Measurements from ENCODE around the gene ZFP36L2. TPM values are rescaled to one million over a fixed set of nuclear protein-coding genes. Genes with fewer than 3 reads are reported as not detected.

The ZFP36L2 gene
- total and polyA plus RNA-seq, 9 of the 15 experiments (the other 6 are each of a cell fraction or from before 2014, with no cell fraction given) = 4.1 to 60.6 (median 20.3) TPM

DNA sequence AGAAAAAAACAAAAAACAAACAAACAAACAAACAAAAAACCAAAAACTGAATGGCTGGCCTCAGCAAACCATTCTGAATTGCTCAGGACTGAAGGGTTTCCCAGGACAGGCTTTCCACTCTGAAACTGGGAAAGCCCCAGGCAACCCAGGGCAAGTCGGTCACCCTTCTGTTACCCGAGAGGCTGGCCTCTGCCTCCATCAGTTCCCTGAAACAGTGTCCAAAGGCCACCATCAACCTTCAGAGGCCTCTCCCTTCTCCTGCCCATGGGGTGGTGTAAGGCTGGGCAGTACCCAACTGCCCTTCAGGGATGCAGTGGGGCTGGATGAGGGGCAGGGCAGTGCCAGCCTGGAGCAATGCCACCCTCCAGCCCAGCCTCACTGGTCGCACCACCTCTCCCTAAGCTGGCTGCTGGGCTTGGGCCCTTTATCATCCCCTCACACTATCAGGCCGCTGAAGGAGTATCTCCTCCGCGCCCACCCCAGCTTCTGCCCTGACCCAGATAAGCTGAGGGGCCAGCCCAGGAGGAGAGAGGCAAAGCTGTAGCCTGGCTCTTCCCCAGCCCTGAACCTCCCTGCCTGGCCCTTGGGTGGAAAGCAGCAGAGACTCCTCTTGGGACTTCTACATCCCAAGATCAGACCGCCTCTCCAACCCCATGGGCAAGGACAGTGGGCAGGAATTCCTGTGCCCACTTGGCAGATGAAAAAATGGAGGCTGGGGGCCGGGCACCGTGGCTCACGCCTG, 35.9 kb downstream of the ZFP36L2 start (continued):
- TF ChIP-seq SPI1 (IDR thresholded peaks at IDR 0.05; ENCODE audit: borderline replicate concordance, low read depth, low read length) (no peak), PTTG1 (tag; IDR thresholded peaks at IDR 0.05; ENCODE audit: low read depth) (no peak), HLTF (IDR thresholded peaks at IDR 0.05) (no peak), ZNF445 (CRISPR knock-in tag; IDR thresholded peaks at IDR 0.05; ENCODE audit: low read depth) (peak; percentile 69; the same call in 1 of the 2 replicates), GTF3C2 (IDR thresholded peaks at IDR 0.05; ENCODE audit: borderline replicate concordance, extremely low read depth, insufficient read length) (no peak), TEAD2 (tag; IDR thresholded peaks at IDR 0.05) (no peak), HMGXB4 (CRISPR knock-in tag; IDR thresholded peaks at IDR 0.05) (no peak), RBM22 (IDR thresholded peaks at IDR 0.05; ENCODE audit: low read depth, low read length, poor library complexity, severe bottlenecking) (no peak), CBX5 (IDR thresholded peaks at IDR 0.05; ENCODE audit: borderline replicate concordance, low read depth) (no peak), BHLHE40 (IDR thresholded peaks at IDR 0.05; ENCODE audit: low read length) (no peak; the same call in 1 of the 2 replicates), SMARCC2 (IDR thresholded peaks at IDR 0.05; ENCODE audit: low read depth) (peak; percentile 82; the same call in 1 of the 2 replicates), CSDE1 (IDR thresholded peaks at IDR 0.05) (no peak), E2F3 (CRISPR knock-in tag; IDR thresholded peaks at IDR 0.05) (peak; percentile 73), EGR1 (conservative IDR thresholded peaks at IDR 0.05) (peak; percentile 65), MTA3 (IDR thresholded peaks at IDR 0.05; ENCODE audit: borderline replicate concordance) (peak; percentile 85)
- TF ChIP-seq, protein P1, sequence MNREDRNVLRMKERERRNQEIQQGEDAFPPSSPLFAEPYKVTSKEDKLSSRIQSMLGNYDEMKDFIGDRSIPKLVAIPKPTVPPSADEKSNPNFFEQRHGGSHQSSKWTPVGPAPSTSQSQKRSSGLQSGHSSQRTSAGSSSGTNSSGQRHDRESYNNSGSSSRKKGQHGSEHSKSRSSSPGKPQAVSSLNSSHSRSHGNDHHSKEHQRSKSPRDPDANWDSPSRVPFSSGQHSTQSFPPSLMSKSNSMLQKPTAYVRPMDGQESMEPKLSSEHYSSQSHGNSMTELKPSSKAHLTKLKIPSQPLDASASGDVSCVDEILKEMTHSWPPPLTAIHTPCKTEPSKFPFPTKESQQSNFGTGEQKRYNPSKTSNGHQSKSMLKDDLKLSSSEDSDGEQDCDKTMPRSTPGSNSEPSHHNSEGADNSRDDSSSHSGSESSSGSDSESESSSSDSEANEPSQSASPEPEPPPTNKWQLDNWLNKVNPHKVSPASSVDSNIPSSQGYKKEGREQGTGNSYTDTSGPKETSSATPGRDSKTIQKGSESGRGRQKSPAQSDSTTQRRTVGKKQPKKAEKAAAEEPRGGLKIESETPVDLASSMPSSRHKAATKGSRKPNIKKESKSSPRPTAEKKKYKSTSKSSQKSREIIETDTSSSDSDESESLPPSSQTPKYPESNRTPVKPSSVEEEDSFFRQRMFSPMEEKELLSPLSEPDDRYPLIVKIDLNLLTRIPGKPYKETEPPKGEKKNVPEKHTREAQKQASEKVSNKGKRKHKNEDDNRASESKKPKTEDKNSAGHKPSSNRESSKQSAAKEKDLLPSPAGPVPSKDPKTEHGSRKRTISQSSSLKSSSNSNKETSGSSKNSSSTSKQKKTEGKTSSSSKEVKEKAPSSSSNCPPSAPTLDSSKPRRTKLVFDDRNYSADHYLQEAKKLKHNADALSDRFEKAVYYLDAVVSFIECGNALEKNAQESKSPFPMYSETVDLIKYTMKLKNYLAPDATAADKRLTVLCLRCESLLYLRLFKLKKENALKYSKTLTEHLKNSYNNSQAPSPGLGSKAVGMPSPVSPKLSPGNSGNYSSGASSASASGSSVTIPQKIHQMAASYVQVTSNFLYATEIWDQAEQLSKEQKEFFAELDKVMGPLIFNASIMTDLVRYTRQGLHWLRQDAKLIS (CRISPR knock-in tag; IDR thresholded peaks at IDR 0.05) = 0 out of 2 replicates have a peak, but pooled peaks have one; percentile 52
- TF ChIP-seq, protein P2, sequence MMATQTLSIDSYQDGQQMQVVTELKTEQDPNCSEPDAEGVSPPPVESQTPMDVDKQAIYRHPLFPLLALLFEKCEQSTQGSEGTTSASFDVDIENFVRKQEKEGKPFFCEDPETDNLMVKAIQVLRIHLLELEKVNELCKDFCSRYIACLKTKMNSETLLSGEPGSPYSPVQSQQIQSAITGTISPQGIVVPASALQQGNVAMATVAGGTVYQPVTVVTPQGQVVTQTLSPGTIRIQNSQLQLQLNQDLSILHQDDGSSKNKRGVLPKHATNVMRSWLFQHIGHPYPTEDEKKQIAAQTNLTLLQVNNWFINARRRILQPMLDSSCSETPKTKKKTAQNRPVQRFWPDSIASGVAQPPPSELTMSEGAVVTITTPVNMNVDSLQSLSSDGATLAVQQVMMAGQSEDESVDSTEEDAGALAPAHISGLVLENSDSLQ (IDR thresholded peaks at IDR 0.05) = no peak

All from K562 (cell line).